Retinal pigment epithelial cell (primary cell): ENCODE measurements around the gene SPARC.
"Not testable (repeated sequence)": the region's sequence is repeated elsewhere in the genome, so short reads cannot be mapped to it uniquely, and the experiment has no call there.

ENCODE experiments used
- DNase-seq: peaks from one replicate; pipeline ENCODE4 v3.0.0-alpha.2; 2010; ENCODE audit warnings: low read depth
- H3K4me3 ChIP-seq: 2 replicates; pipeline ENCODE4 v1.5.1; 2011; ENCODE audit warnings: mild to moderate bottlenecking, low read length, control low read depth, moderate library complexity
- CTCF ChIP-seq: conservative IDR thresholded peaks from 2 replicates; pipeline ENCODE4 v1.5.1; 2011; ENCODE audit warnings: low read depth, low read length, control low read depth, inconsistent platforms

Gene SPARC

GRCh38 chr5:151686674-151687407 lies at the start of gene SPARC:
Gene SPARC (minus strand): TSS chr5:151686915. CDS start chr5:151676188, 10,727 bp downstream.
- DNase-seq, result peak; percentile 62

GRCh38 chr5:151735646-151736045 lies 48.9 kb upstream of the SPARC start:
- no peak for DNase-seq
- no peak overlapping the region for H3K4me3 ChIP-seq
- no peak for TF ChIP-seq CTCF

More at GRCh38 chr5:151686674-151687407, at the start of gene SPARC:
- no peak for TF ChIP-seq CTCF
- H3K4me3 ChIP-seq, result peak within 1 kb of the TSS; percentile 82

GRCh38 chr5:151734064-151734408 lies 47.3 kb upstream of the SPARC start:
- H3K4me3 ChIP-seq, result no peak overlapping the region
- DNase-seq, result no peak
- TF ChIP-seq CTCF, result no peak

GRCh38 chr5:151733358-151734063 lies 46.8 kb upstream of the SPARC start:
- no peak for TF ChIP-seq CTCF
- DNase-seq, result no peak
- no peak overlapping the region for H3K4me3 ChIP-seq

GRCh38 chr5:151730381-151730780 lies 43.7 kb upstream of the SPARC start:
- TF ChIP-seq CTCF, result no peak
- no peak overlapping the region for H3K4me3 ChIP-seq
- no peak for DNase-seq

GRCh38 chr5:151729597-151729996 lies 42.9 kb upstream of the SPARC start:
- DNase-seq, H3K4me3 ChIP-seq: not testable (repeated sequence)

- TF ChIP-seq CTCF, result no peak
- no peak for DNase-seq
- no peak overlapping the region for H3K4me3 ChIP-seq
These were observed 37.6 kb upstream of the SPARC start for GRCh38 chr5:151724360-151724759.
